GM18861 (cell line): ENCODE results near the gene PPFIBP1.
"Not testable (repeated sequence)": the region's sequence is repeated elsewhere in the genome, so short reads cannot be mapped to it uniquely, and the experiment has no call there.

Source experiments
- ATAC-seq: cut with Tn5 transposase; IDR thresholded peaks from one replicate; pipeline ENCODE4 v1.9.1; 2021; ENCODE audit not compliant: unreplicated experiment

PPFIBP1 gene

DNA sequence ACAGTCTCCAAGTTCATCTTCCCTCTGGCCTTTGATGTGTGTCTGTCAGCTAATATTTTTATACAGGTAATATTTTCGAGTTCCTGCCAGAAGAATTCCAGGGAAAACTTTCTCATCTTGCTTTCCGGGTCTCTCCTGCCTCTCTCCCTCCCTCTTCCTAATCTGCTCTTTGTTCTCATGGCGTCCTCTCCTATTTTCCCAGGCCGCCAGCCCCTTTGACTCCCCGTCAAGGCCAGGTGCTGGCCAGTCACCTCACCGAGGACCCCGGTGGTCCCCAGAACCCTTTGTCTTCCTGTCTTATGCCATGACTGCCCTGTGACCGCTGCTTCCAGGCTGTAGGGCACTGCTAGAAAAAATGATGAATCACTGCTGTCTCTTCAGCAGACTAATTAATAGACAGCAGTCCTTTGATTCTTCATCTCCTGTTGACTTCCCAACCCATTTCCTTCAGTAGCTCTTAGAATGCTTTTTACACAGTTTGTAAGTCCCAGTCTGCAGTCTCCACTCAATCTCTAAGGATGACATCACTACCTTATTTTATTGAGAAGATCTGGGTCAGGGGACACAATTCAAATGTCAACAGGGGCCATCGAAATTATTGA lies 40.7 kb downstream of the PPFIBP1 start:
- ATAC-seq, result no peak

DNA sequence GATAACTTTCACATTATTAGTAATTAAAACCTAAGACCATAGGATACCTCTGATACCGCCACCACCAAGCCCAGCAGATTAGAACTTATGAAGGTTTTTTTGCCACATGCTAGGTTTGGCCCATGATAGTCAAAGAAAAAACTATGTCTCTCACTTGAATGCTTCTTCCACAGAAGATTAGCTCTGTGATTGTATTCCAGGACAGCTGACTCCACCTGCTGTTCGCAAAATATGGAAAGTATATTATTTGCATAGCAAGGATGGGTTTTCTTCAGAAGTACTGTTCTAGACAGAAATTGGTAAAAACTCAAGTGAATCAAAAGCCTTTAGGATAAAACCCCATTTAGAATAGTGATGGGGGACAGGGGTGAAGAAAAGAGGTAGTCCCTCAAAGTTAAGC lies 42.2 kb downstream of the PPFIBP1 start:
- ATAC-seq, result no peak

DNA sequence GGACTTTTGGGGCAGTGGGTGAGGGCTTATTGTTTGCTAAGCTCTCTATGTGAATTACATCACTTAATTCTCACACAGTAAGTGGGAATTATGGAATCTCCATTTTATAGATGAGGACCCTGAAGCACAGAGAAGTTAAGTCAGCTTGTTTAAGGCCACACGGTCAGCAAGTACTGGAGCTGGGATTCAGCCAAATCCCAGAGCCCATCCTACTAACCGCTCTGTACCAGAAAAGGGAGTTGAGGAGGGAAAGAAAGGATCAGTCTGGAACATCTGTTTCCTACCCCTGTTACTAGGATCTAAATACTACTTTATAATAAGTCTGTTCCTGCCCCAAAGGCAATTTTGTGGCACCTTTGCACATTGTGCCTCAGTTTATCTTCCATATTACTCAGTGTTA lies 42.6 kb downstream of the PPFIBP1 start:
- no peak for ATAC-seq

DNA sequence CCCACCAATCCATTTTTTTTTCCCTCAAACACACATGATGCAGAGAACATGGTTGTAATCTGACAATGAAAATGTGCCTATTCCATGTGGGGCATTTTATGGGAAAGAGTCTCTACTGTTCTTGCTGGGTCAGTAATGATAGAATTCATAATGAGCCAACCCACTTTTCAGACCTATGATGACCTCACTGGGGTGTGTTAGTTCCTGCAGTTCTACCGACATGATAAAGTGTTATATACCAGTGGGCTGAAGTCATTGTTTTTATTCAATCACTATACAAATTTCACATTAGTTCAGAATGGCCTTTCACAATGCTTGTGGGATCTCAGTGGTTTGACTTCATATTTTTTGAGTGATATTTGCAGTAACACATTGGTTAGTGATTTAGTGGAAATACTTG lies 47.5 kb downstream of the PPFIBP1 start:
- no peak for ATAC-seq

DNA sequence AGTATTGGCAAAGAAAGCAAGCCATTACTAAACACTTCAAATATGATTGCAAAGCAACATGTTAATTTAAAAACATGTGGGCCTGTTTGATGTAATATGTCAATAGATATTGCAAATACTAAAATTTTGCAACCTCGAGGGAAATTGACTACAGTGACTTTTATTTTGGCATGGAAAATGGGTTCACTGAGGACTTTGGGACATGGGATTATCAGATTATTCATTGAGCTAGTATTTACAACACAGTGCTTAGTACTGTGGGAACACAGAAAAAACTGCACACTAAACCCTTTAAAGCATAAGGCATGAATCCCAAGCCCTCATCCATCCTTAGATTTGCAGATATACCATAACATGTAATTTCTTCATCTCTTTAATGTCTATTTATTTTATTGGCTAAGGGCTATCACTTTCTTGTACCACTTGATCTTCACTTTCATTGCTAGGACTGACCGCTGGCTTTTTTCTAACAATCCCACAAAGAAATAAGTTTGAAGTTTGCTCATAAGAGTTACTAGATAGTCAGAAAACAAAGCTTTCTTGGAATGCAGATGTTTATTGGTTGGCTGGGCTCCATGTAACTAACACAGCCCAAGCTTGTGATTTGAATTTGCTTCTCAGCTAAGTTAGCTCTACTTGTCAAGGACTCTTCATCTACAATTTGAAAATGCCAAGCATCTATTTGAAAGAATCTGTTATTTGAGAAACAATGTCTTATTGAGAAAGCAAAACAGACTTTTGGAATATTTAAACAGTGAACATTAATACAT lies 48.7 kb downstream of the PPFIBP1 start:
- no peak for ATAC-seq

DNA sequence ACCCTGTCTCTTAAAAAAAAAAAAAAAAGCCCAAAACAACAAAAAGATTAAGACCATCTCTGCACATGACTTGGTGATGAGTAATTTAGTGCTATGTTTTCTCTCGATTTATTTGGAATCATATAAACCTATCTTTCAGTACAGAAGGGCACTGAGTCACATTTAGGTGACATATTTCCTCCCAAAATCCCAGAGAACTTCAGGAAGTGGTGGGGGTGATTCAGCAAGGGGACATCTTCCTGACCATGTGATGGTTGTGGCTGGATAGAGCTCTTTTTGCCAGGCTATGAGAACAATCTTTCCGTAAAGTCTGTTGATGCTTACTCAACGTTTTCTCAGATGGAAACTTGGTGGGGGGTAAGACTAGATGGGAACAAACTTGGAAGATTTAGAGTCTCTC lies 50.0 kb downstream of the PPFIBP1 start:
- no peak for ATAC-seq

DNA sequence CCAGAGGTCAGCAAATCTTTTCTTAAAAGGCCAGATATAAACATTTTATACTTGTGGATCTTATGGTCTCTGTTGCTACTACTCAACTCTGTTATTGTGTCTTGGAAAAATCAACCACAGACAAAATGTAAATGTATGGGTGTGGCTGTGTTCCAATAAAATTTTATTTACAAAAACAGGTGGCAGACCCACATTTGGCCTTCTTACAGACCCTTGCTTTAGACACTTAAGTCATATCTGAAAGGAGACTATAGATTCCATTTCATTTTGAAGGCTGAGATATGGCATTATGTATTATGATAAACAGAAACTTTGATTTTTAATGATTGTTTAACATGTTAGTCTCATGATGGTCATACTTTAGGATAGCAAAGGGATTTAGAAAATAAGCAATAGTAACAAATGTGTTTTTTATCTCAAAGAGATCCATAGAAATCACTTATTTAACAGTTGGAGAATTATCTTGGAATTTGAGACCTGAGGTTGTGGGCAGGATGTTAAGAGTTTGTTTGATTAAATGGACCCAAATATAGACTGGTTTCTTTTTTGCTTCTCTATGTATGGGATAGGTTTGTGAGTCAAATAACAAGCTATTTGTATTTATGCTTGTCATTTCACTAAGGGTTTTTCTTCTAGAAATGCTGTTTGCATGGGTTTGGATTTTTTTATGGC lies 51.2 kb downstream of the PPFIBP1 start:
- no peak for ATAC-seq

DNA sequence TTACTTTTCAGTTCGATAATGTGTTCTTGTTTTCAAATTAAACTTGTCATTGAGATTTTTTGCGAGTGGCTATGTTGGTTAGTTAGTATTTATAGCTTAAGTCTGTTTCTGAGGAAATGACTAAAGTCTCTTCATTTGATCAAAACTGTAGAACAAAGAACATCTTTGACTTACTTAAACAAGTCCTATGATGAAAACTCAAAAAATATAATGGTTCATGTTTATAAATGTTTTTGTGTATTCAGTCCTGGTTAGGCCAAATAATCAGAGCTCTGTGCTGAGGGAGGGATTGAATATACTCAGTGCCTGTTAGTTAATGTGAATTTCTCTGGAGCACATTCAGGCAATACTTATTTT lies 51.7 kb downstream of the PPFIBP1 start:
- ATAC-seq, result no peak

DNA sequence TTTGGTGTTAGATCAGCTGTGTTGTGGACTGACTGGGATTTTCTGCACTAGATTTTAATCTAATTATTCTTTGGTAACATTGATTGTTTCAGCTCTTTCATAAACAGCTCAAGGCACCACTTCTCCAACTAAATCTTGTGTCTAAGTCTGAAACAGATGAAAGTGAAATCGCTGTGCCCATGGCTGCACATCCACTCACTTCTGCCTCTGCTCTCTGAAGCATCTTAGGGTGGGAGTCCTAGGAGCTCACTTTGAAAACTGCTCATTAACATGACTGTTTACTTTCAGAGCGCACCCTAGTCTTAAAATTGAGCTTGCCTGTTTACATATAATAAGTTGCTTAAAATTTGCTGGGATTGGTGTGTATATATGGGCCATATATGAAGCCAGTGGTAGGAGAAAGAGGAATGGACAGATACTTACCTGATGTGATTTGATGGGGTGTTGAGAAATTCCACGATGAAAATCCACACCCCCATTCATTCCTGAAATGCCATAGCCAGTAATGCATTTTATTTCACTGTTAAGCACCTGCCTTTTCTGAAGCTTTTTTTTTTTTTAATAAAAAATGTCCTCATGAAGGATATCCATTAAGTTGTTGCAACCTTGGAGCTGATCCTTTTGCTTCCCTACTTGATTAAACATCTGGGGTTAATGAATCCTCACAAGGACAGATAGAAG lies 52.8 kb downstream of the PPFIBP1 start:
- no peak for ATAC-seq

DNA sequence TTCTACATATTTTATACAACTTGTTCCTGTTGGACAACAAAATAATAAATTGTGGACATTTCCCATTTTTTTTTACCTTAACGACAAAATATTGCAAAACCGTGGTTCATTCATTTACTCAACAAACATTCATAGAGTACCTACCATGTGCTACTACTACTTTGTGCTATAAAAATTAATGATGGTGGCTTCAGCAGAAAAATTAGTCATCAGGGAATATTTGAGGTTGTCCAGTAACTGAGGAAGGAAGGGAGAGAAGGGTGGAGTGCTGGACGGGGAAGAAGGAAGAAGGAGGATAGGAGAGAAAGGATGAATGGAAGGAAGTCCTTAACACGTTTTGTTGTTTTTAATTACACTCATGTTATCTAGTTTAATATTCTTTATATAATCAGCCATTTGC lies 53.7 kb downstream of the PPFIBP1 start:
- ATAC-seq, result no peak

DNA sequence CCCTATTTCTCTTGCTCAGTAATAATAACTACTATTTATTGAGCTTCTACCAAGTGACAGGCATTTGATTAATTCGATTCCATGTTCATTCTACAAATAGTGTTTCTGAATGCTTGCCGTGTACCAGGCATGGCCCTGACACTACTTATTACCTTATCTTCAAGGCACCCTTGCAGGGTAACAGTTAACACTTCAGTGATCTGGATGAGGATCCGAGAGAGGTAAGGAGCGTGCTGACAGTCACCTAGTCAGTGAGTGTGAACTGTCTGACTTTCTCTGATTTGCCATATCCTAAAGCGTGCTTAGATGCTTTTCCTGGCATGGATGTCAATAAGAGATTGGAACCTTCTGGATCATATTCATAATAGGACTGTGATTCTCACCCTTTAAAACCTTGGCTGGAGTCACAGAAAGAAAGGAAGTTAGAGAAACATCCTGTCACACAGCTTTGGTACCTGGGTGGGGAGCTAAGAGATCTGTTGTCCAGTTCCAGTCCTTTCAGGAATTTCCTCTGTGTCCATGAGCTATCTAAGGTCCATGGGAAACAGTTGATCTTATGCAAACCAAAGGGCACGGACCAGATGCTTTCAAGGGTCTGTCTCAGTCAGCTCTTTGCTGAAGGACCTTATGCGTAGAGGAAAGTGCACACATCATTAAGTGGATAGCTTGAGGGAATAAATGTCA lies 54.8 kb downstream of the PPFIBP1 start:
- ATAC-seq, result peak; percentile 43

DNA sequence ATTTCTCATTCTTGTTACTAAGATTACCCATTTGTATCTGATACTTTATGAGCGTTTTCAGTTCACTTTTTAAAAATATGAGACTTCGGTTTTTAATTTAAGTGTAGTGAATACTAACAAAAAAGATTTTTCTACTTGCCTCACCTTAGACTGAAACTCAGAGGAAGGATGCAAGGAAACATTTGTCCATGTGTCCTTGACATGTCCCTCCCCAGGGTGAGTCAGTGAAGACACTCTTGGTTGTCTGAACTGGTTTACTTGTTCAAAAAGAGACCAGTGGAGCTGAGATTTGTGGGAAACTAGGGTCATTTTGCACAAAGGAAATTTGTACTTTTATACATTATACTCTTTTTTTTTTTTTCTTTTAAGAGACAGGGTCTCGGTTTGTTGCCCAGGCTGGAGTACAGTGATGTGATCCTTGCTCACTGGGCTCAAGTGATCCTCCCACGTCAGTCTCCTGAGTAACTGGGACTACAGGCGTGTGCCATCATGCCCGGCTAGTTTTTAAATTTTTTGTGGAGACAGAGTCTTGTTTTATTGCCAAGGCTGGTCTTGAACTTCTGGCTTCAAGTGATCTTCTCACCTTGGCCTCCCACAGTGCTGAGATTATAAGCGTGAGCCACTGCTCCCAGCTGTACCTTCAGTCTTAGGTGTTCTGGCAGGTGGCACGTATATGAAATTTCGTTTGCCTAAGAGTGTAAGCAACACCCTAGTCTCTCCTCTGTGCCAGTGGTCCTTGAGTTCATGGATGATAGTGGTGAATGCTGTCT lies 56.7 kb downstream of the PPFIBP1 start:
- ATAC-seq, result no peak

DNA sequence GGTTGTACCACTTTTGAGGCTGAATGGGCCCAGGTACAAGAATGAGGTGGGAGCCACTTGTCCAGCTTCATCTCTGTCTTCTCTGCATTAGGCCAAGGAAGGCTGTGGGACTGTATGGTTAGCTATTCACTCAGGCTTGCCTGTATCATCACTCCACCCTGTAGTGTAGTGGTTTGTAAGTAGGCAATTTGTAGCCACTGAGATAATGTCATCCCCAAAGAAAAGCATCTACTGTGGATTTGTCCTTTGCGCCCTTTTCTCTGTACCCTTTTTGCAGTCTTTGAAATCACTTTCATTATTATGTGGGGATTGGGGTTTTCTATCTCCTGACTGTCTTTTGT lies 57.3 kb downstream of the PPFIBP1 start:
- not testable (repeated sequence) for ATAC-seq

DNA sequence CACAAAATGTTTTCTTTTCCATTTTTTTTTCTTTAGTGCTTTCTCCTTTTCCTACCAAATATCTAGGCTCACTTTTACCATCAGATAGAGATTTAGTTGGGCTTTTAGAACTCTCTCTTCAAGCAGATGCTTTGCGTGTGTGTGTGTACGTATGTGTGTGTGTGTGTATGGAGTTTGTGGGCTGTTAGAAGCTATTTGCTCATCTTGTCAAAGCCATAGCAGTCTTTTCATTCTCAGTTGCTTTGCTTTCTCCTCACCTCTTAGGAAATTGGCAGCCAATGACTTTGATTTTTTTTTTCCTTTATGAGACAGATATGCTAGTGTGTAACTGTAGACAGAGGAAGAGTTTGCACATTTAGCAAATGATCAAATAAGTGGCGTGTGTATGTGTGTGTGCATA lies 57.8 kb downstream of the PPFIBP1 start:
- ATAC-seq, result not testable (repeated sequence)

DNA sequence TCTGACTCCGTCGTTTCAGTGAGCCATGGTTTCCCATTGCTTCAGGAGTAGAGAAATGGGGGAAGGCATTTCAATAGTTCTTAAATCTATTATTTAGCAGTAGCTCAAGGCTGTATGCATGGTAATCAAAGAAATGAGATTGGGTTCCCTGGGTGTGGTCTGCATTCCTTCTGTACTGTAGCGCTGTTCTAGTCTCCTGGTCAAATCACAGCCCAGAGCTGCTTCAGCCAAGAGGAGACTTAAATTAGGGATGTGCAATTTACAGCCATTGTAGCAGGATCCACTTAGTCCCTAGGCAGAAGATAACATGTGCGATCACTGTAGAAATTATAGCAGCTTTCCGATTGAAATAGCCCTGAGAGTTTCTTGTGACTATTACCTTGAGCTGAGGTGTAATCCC lies 58.4 kb downstream of the PPFIBP1 start:
- ATAC-seq, result not testable (repeated sequence)

DNA sequence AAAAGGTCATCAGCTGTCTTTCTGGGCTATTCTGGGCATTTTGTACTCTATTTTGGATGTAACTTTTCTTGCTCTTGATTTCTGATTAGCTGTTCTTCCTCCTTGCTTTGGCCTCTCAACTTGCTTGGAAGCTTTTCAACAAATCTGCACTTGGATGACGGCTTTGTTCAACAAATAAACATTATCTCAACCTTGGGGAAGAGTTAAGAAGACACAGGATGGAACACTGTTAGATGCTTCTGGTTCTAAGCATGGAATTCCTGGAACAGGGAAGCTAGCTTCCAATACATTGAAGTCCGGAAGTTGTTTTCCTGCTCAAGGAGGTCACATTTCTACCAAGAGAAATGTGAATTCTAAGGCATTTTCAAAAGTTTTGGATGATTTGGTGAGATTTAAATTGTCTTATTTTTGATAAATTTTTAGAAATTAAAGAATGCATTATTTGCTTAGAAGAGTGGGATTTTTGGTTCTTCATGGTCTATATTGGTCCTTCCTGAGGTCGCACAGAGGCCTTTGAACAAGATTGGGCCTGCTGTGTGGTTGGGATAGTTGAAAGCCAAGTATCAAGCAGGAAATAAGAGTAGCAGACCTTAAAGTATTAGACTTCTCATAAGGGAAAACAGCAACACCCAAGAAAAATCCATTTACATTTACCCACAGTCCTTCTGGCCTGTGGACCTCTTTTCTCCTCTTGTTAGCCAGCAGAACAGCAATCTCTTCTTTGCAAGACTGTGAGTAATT lies 59.2 kb downstream of the PPFIBP1 start:
- ATAC-seq, result no peak

DNA sequence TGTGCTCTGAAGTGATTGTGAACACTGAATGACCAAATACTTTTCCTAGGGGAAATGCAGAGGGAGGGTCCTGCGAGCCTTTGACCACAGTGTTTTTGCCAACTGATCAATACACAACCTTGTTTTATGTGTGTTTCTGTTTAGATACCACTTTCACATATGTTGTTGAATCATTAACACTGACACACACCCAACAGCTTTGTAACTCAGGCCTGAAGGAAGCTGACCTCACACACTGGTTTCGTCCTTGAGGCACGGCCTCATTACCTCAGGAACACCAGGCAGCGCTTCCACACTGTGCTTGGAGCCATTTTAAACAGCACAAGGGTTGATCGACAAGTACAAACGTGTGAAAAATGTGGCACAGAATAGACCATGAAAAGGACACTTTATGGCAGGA lies 60.0 kb downstream of the PPFIBP1 start:
- ATAC-seq, result no peak

DNA sequence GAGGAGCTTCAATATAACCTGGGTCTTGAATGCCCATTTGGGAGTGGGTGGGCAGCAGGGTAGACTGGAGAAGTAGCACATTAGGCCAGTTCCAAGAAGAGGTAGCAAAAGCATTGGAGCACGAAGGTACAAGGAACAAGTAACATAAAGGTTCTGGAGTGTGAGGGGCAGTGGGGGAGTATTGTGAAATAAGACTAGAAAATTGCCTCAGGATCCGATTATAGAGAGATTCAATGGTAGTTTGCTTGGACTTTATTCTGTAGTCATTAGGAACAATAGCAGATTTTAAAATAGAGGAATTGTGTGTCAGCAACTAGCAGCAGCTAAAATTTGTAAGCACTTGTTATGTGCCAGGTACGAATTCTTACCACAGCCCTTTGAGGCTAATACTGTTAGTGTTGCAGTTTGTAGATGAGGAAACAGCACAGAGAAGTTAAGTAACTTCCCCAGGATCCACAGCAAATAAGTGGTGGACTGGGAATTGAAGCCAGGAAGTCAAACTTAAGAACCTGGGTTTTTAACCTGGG lies 61.8 kb downstream of the PPFIBP1 start:
- no peak for ATAC-seq

DNA sequence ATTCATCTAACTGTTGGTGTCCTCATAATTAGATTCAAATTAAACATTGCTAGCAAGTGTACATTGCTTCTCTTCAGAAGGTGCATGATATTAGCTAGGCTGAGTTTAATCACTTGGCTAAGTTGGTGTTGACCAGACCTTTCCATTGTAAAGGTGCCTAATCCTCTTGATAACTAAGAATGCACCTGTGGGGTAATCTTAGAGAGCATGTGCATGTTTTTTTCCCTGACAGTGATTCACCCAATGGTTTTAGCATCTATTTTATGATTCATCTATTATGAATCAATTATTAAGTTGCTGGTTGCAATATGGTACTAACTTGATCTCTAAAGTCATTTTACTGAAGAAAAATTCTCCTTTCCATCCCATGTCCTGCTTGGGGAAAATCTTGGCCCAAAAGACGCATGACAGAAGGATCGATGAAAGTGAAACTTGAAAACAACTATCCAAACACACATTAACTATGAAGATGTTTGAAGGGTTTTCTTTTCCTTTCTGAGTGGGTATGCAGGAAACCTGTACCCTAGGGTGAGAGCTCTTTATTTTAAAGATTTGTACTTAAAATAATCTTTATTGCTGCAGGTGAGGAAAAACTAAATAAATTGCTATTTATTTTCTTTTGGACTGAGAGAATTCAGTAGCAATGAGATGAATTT lies 64.2 kb downstream of the PPFIBP1 start:
- ATAC-seq, result not testable (repeated sequence)
